ENCODE data around the gene PCDH9. TPM values are rescaled to one million over a fixed set of nuclear protein-coding genes. Genes with fewer than 3 reads are reported as not detected.

Gene PCDH9
- total RNA-seq, 1 donor from 2014 or later, result 1.9 TPM

DNA sequence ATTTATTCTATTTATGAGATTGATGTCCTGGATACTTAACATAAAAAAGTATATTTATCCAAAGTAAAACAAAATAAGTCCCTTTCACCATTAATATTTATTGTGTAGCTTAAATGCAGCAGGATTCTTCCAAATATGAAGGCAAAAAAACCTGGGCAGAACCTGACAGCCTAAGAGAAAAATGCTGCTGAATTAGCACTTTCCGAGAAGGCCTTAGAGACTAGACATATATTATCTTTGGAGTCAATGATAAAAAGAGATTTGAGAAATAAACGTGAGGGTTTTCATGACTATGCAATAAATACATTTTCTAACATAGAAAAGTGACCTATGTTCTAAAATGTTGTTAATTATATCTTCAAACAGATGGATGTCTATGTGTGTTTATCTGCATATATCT is 566.9 kb downstream of the PCDH9 start:
- Mint-ChIP-seq H3K4me3 (ENCODE audit: unreplicated experiment) (no peak overlapping the region), H3K27ac (ENCODE audit: unreplicated experiment) (no peak overlapping the region), H3K4me1 (ENCODE audit: unreplicated experiment) (no peaks in the 10 kb centered on the region), H3K9me3 (ENCODE audit: unreplicated experiment) (no peaks in the 10 kb centered on the region), H3K36me3 (ENCODE audit: low read depth, unreplicated experiment) (no peaks in the 10 kb centered on the region), H3K27me3 (ENCODE audit: unreplicated experiment) (no peaks in the 10 kb centered on the region)
- TF ChIP-seq CTCF (IDR thresholded peaks at IDR 0.05; ENCODE audit: unreplicated experiment), result no peak
- DNase-seq (ENCODE audit: low spot score), result no peak

- Mint-ChIP-seq H3K4me1 (ENCODE audit: unreplicated experiment) (peaks cover 5% of the 10 kb centered on the region), H3K27me3 (ENCODE audit: unreplicated experiment) (no peaks in the 10 kb centered on the region), H3K4me3 (ENCODE audit: unreplicated experiment) (no peak overlapping the region), H3K36me3 (ENCODE audit: low read depth, unreplicated experiment) (no peaks in the 10 kb centered on the region), H3K9me3 (ENCODE audit: unreplicated experiment) (no peaks in the 10 kb centered on the region), H3K27ac (ENCODE audit: unreplicated experiment) (no peak overlapping the region)
- DNase-seq (ENCODE audit: low spot score), result no peak
- no peak for TF ChIP-seq CTCF (IDR thresholded peaks at IDR 0.05; ENCODE audit: unreplicated experiment)
These were observed 568.8 kb downstream of the PCDH9 start for GRCh38 chr13:66661336-66661735.

DNA sequence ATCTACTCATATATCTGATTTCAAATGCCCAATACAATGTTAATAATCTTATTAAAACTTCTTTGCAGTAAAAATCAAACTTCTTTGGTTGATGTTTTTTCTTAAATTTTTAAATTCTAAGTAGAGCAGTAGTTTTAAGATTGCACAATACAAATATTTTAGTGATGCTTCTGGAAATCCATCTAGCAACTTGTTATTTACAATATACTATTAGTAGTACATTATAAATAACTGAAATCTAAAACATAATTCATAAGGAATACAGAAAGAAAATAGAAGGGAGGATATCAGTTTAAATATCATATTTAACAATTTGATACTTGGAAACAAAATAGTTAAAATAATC is 569.7 kb downstream of the PCDH9 start:
- DNase-seq (ENCODE audit: low spot score), result no peak
- Mint-ChIP-seq H3K9me3 (ENCODE audit: unreplicated experiment) (no peaks in the 10 kb centered on the region), H3K4me3 (ENCODE audit: unreplicated experiment) (no peak overlapping the region), H3K4me1 (ENCODE audit: unreplicated experiment) (peaks cover 5% of the 10 kb centered on the region), H3K36me3 (ENCODE audit: low read depth, unreplicated experiment) (no peaks in the 10 kb centered on the region), H3K27ac (ENCODE audit: unreplicated experiment) (no peak overlapping the region), H3K27me3 (ENCODE audit: unreplicated experiment) (no peaks in the 10 kb centered on the region)
- TF ChIP-seq CTCF (IDR thresholded peaks at IDR 0.05; ENCODE audit: unreplicated experiment), result no peak

- DNase-seq (ENCODE audit: low spot score), result no peak
- Mint-ChIP-seq H3K27me3 (ENCODE audit: unreplicated experiment) (no peaks in the 10 kb centered on the region), H3K36me3 (ENCODE audit: low read depth, unreplicated experiment) (no peaks in the 10 kb centered on the region), H3K4me3 (ENCODE audit: unreplicated experiment) (no peak overlapping the region), H3K4me1 (ENCODE audit: unreplicated experiment) (peaks cover 5% of the 10 kb centered on the region), H3K9me3 (ENCODE audit: unreplicated experiment) (no peaks in the 10 kb centered on the region), H3K27ac (ENCODE audit: unreplicated experiment) (no peak overlapping the region)
- TF ChIP-seq CTCF (IDR thresholded peaks at IDR 0.05; ENCODE audit: unreplicated experiment), result no peak
These were observed 570.3 kb downstream of the PCDH9 start for GRCh38 chr13:66659701-66660467.

- Mint-ChIP-seq H3K27me3 (ENCODE audit: unreplicated experiment) (no peaks in the 10 kb centered on the region), H3K9me3 (ENCODE audit: unreplicated experiment) (no peaks in the 10 kb centered on the region), H3K36me3 (ENCODE audit: low read depth, unreplicated experiment) (no peaks in the 10 kb centered on the region), H3K4me3 (ENCODE audit: unreplicated experiment) (no peak overlapping the region), H3K27ac (ENCODE audit: unreplicated experiment) (no peak overlapping the region), H3K4me1 (ENCODE audit: unreplicated experiment) (peaks cover 5% of the 10 kb centered on the region)
- no peak for TF ChIP-seq CTCF (IDR thresholded peaks at IDR 0.05; ENCODE audit: unreplicated experiment)
- DNase-seq (ENCODE audit: low spot score), result no peak
These were observed 570.9 kb downstream of the PCDH9 start for GRCh38 chr13:66659286-66659685.

Measured in endothelial cell (in vitro differentiated cells).